ENCODE results near the gene HCFC1. TPM values are rescaled to one million over a fixed set of nuclear protein-coding genes. Genes with fewer than 3 reads are reported as not detected.
A peak's percentile ranks its signal among the peaks of the same experiment; 100 is the strongest.

The HCFC1 gene
- total RNA-seq, 2 experiments from 2014 or later, result 45.9 to 50.2 TPM

DNA sequence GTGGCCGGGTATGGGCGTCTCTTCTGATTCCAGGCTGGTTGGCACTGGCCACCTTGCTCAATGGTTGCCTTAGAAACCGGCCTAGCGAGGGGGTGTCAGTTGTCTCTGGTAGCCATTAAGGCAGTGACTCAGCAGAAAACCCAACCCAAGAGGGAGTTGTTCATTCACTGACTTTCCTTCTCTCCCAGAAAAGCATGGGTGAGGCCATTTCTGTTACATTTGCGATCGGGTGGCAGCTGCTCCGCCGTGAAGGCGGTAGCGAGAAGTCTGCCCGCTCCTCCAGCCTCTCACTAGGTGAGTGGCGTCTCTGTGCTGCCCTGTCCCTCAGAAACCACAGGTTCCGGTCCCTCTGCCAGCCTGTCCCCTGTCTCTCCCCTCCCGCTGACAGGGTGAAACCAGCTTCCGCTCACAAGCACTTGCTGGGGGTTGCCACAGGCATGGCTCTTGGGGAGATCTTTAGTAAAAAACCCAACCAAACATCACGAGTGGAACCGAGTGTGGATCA is 30.6 kb upstream of the HCFC1 start:
- TF ChIP-seq, protein P1, sequence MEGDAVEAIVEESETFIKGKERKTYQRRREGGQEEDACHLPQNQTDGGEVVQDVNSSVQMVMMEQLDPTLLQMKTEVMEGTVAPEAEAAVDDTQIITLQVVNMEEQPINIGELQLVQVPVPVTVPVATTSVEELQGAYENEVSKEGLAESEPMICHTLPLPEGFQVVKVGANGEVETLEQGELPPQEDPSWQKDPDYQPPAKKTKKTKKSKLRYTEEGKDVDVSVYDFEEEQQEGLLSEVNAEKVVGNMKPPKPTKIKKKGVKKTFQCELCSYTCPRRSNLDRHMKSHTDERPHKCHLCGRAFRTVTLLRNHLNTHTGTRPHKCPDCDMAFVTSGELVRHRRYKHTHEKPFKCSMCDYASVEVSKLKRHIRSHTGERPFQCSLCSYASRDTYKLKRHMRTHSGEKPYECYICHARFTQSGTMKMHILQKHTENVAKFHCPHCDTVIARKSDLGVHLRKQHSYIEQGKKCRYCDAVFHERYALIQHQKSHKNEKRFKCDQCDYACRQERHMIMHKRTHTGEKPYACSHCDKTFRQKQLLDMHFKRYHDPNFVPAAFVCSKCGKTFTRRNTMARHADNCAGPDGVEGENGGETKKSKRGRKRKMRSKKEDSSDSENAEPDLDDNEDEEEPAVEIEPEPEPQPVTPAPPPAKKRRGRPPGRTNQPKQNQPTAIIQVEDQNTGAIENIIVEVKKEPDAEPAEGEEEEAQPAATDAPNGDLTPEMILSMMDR (IDR thresholded peaks at IDR 0.05), result no peak
- DNase-seq (peak in 5 of 14 experiments; percentile 30 to 79 (median 66)), ATAC-seq (ENCODE audit: poor library complexity) (peak; percentile 84)
- POLR2A ChIA-PET, result interaction anchor here (1.0 to 1.4 kb wide), 3 partner anchors 13 to 31 kb away, joined by 3 to 4 read pairs (median 4); partner anchors contain the start of gene HCFC1
- peaks cover 11% of the 10 kb centered on the region for H3K4me1 Mint-ChIP-seq (ENCODE audit: low read depth)
- no peaks in the 10 kb centered on the region for H3K9me3 Mint-ChIP-seq
- peaks cover 16% of the 10 kb centered on the region for H3K4me1 ChIP-seq (ENCODE audit: insufficient read depth, low read length)
- intact Hi-C loops (cut with DNase I, micrococcal nuclease), result no loop called here
- H3K27me3 ChIP-seq (ENCODE audit: control insufficient read depth in 1 of 2, insufficient read depth in 2 of 2, low read length in 2 of 2), result no peaks in the 10 kb centered on the region
- peak overlapping the region; percentile 69 for H3K4me3 Mint-ChIP-seq
- H3K9me3 ChIP-seq (ENCODE audit: control insufficient read depth in 1 of 2, insufficient read depth in 1 of 2, low read length in 2 of 2), result no peaks in the 10 kb centered on the region
- H3K36me3 ChIP-seq (ENCODE audit: insufficient read depth, low read length), result no peaks in the 10 kb centered on the region
- peak overlapping the region; percentile 63 for H3K27ac Mint-ChIP-seq
- H3K27me3 Mint-ChIP-seq, result no peaks in the 10 kb centered on the region
- CTCF ChIA-PET, result interaction anchor here (0.6 to 1.0 kb wide), 2 partner anchors 12 to 57 kb away, joined by 3 to 4 read pairs; no protein-coding TSS in a partner anchor
- H3K4me3 ChIP-seq (ENCODE audit: low read length), result peak overlapping the region; percentile 49
- no peaks in the 10 kb centered on the region for H3K36me3 Mint-ChIP-seq (ENCODE audit: low read depth)
- no peak overlapping the region for H3K27ac ChIP-seq (ENCODE audit: low read depth in 1 of 2, low read length in 2 of 2)

- Mint-ChIP-seq H3K9me3 (no peaks in the 10 kb centered on the region), H3K4me3 (no peak overlapping the region)
- CTCF ChIA-PET, result no interaction called here
These were observed 28.4 kb upstream of the HCFC1 start for GRCh38 chrX:154000051-154000450.

DNA sequence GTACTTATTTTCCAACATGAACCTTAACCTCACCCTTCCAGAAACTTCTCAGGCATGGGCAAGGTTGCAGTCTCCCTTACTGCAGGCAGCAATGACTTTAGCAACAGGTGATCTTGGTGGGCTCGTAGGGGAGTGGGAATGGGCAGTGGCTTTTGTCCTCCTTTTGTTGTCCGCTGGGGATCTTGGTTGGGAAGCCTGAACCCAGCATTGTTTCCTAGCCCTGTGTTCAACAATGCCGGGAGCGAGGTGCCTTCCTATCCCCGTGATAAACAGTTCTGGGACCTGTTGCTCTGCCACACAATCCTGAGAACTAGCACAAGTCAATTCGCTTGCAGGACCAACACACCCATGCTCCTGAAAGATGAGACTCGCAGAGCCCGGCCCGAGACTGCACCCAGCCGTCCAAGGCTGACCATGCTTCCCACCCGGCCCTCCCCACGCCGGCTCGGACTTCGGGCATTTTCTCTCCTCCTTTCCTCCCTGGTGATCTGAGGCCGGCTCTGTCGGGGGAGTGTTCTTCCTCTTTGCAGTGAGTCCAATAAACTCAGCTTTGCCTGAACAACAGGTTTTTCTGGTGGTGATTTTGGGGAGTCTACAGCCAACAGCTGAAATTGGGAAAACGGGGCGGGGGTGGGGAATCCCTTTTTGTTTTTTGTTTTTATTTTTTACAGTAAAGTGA is 27.9 kb upstream of the HCFC1 start:
- Histone ChIP-seq H3K36me3 (ENCODE audit: insufficient read depth, low read length) (no peaks in the 10 kb centered on the region), H3K27ac (ENCODE audit: low read depth in 1 of 2, low read length in 2 of 2) (no peak overlapping the region), H3K27me3 (ENCODE audit: control insufficient read depth in 1 of 2, insufficient read depth in 2 of 2, low read length in 2 of 2) (no peaks in the 10 kb centered on the region), H3K9me3 (ENCODE audit: control insufficient read depth in 1 of 2, insufficient read depth in 1 of 2, low read length in 2 of 2) (no peaks in the 10 kb centered on the region), H3K4me3 (ENCODE audit: low read length) (no peak overlapping the region), H3K4me1 (ENCODE audit: insufficient read depth, low read length) (peaks cover 16% of the 10 kb centered on the region)
- TF ChIP-seq, protein P1 (IDR thresholded peaks at IDR 0.05), result no peak
- no peak overlapping the region for H3K4me3 Mint-ChIP-seq
- H3K9me3 Mint-ChIP-seq, result no peaks in the 10 kb centered on the region
- DNase-seq, result no peak
- ChIA-PET CTCF (interaction anchor here (1.0 kb wide), 1 partner anchor 14 kb away, joined by 3 read pairs; no protein-coding TSS in a partner anchor), POLR2A (no interaction called here)
- no peaks in the 10 kb centered on the region for H3K27me3 Mint-ChIP-seq
- H3K27ac Mint-ChIP-seq, result no peak overlapping the region
- intact Hi-C loops (cut with DNase I, micrococcal nuclease), result no loop called here
- H3K4me1 Mint-ChIP-seq (ENCODE audit: low read depth), result peaks cover 11% of the 10 kb centered on the region
- no peaks in the 10 kb centered on the region for H3K36me3 Mint-ChIP-seq (ENCODE audit: low read depth)
- ATAC-seq (ENCODE audit: poor library complexity), result no peak

More at GRCh38 chrX:154000051-154000450, 28.4 kb upstream of the HCFC1 start:
- POLR2A ChIA-PET, result no interaction called here
- TF ChIP-seq, protein P1 (IDR thresholded peaks at IDR 0.05), result no peak
- DNase-seq (no peak), ATAC-seq (ENCODE audit: poor library complexity) (no peak)
- Histone ChIP-seq H3K9me3 (ENCODE audit: control insufficient read depth in 1 of 2, insufficient read depth in 1 of 2, low read length in 2 of 2) (no peaks in the 10 kb centered on the region), H3K27me3 (ENCODE audit: control insufficient read depth in 1 of 2, insufficient read depth in 2 of 2, low read length in 2 of 2) (no peaks in the 10 kb centered on the region), H3K4me3 (ENCODE audit: low read length) (no peak overlapping the region), H3K4me1 (ENCODE audit: insufficient read depth, low read length) (peaks cover 16% of the 10 kb centered on the region), H3K36me3 (ENCODE audit: insufficient read depth, low read length) (no peaks in the 10 kb centered on the region), H3K27ac (ENCODE audit: low read depth in 1 of 2, low read length in 2 of 2) (no peak overlapping the region)
- H3K27me3 Mint-ChIP-seq, result no peaks in the 10 kb centered on the region
- no peak overlapping the region for H3K27ac Mint-ChIP-seq
- peaks cover 11% of the 10 kb centered on the region for H3K4me1 Mint-ChIP-seq (ENCODE audit: low read depth)
- intact Hi-C loops (cut with DNase I, micrococcal nuclease), result no loop called here
- no peaks in the 10 kb centered on the region for H3K36me3 Mint-ChIP-seq (ENCODE audit: low read depth)
